HG02759 (cell line): ENCODE results near the gene TIMM22.
"Not testable (repeated sequence)": the region's sequence is repeated elsewhere in the genome, so short reads cannot be mapped to it uniquely, and the experiment has no call there.

Experiments used
- ATAC-seq: cut with Tn5 transposase; IDR thresholded peaks from one replicate; pipeline ENCODE4 v1.9.1; 2021; ENCODE audit warnings: mild to moderate bottlenecking, moderate library complexity; ENCODE audit not compliant: unreplicated experiment

TIMM22 gene

DNA sequence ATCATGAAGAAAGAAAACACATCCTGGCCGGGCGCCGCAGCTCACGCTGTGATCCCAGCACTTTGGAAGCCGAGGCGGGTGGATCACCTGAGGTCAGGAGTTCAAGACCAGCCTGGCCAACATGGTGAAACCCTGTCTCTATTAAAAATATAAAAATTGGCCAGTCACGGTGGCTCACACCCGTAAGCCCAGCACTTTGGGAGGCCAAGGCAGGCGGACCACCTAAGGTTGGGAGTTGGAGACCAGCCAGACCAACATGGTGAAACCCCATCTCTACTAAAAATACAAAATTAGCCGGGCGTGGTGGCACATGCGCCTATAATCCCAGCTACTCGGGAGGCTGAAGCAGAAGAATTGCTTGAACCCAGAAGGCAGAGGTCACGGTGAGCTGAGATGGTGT, 25.1 kb upstream of the TIMM22 start:
- not testable (repeated sequence) for ATAC-seq

GRCh38 chr17:973053-973452, 23.9 kb upstream of the TIMM22 start:
- no peak for ATAC-seq

DNA sequence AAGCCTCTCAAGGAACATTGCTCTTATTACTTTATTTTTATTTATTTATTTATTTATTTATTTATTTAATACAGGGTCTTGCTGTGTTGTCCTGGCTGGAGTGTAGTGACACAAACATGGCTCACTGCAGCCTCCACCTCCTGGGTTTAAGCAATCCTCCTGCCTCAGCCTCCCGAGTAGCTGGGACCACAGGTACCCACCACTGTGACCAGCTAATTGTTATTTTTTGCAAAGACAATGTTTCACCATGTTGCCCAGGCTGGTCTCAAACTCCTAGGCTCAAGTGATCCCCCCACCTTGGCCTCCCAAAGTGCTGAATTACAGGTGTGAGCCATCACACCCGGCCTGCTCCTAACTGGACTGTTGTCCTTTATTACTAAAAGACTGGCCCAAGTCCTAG, 22.2 kb upstream of the TIMM22 start:
- ATAC-seq = not testable (repeated sequence)

- no peak for ATAC-seq
These were observed 21.5 kb upstream of the TIMM22 start for GRCh38 chr17:975371-975915.

GRCh38 chr17:976312-976711, 20.6 kb upstream of the TIMM22 start:
- no peak for ATAC-seq

- no peak for ATAC-seq
These were observed 19.8 kb upstream of the TIMM22 start for GRCh38 chr17:977166-977565.

DNA sequence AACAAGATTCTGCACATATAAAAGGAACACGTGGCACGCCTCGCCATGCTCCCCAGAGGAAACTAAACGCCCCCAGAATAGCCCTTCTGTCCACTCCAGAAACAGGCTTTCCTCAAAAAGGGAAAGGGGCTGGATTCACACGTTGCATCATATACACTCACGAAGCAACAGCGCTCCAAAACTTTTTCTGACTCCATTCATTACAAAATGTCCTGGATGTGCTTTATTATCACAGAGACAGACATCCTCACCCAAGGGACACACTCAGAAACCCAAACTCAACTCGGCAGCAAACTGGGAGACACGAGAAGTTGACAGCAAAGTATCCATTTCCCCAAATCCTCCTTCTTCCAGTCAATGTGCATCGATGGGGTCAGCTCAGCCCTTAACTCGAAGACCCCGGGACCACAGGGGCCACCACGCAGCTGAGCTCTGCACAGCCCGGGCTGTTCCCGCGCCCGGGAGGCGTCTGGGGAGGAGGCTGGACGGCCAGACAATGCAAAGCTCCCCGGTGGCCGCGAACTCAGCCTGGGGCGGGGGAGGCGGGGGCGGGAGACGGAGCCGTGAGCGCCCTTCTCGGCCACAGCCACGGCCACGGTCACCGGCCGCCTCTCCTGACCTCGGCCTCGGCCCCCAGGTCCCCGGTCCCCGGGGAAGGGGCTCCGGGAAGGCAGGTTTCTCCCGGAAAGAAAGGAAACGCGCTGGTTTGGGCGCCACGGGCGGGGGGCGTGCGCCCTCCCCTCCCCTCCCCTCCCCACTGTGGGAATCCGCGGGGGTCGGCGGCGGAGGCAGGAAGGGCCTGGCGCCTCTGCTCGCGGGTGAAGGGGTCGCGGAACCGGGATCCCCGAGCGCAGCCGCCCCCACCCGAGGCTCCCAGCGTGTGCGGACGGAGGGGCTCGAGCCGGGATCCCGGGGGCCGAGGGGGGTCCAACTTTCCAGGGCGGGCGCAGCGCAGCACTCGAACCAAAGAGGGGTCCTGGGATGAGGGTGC, 18.5 kb upstream of the TIMM22 start:
- no peak for ATAC-seq

GRCh38 chr17:979212-979538, 17.8 kb upstream of the TIMM22 start:
- no peak for ATAC-seq

DNA sequence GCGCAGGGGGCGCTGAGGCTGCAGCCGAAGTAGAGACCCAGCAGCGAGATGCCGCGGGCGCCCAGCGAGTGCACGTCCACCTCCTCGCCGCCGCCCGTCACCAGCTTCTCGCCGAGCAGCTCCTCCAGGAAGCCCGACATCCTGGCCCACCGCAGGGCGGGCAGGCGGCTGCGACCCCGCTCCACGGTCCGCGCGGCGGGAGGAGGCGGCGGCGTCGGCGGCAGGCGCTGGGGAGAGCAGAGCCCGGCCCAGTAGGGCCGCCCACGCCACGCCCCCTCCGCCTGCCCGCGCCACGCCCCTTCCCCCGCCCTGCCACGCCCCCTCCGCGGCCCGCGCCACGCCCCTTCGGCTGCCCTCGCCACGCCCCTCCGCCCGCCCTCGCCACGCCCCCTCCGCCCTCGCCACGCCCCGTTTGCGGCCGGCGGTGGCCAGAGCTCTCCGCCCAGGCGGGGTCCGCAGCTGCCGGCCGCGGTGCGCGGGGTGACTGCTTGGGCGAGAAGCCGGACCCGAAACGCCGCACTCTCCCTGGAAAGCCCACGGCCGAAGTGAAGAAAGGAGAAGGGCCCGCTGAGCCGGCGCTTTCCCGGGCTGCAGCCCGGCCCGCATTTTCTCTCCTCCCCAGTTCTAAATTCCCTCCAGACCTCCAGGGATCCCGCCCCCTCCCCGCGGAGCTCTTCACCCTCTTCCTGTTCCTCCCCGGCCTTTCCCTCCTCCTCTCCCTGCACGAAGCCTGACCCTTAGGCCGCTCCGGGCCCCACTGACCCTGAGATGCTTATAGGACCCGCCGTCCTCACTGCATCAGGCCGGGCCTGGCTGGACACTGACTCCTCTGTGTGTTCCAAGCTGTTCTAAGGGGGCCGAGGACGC, 17.2 kb upstream of the TIMM22 start, which contains the start of gene NXN:
TSS of gene NXN (minus strand) at position 238 of the 867 bp plus-strand sequence.
- peak; percentile 77 for ATAC-seq

DNA sequence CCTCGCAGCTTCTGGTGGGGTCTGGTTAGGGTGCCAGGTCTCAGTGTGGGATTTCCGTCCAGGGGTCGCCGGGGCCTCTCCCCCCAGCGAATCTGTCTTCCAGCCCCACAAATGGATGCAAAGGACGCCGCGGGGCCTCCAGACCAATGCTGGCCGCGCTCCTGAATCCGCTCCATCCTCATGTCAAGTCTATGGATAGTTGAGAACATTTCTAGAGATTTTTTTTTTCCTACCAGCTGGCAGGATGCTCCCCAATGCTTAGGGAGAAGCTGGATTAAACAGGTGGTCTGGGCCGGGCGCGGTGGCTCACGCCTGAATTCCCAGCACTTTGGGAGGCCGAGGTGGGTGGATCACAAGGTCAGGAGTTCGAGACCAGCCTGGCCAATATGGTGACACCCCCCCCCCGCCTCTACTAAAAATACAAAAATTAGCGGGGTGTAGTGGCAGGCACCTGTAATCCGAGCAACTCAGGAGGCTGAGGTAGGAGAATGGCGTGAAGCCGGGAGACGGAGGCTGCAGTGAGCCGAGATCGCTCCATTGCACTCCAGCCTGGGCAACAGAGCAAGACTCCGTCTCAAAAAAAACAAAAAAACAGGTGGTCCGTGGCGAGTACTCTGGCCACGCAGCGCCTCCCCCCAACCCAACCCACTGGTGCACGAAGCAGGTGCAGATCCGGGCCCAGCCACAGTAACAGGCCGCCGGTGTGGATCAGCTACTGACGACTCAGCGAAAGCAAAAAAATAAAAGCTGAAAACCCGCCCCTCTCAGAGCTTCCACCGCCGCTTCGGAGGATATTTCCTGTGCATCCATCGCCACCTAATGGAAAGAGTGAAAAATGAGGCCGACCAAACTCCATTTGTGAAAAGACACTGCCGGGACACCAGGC, 16.3 kb upstream of the TIMM22 start:
- peak; percentile 38 for ATAC-seq

- no peak for ATAC-seq
These were observed 15.7 kb upstream of the TIMM22 start for GRCh38 chr17:981292-981658.

DNA sequence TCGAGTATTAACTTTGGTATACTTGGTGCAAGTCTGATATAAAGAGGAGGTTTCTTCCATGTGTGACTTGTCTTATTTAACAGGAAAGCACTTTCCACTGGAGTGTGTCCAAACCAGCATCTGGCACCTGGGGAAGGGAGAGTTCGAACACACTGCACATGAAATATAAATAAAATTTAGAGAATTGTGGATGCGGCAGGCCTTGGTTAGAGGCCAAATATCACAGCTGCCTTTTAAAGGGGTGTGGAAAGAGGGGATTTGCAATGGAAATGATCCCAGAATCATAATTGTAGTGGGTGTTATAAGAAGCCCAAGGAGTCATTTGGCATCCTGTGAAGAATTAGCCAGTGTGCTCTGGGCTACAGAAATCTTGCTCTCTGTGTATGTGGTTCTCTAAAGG, 13.0 kb upstream of the TIMM22 start:
- ATAC-seq = no peak

GRCh38 chr17:986322-986929, 10.5 kb upstream of the TIMM22 start:
- ATAC-seq = no peak

- no peak for ATAC-seq
These were observed 9.0 kb upstream of the TIMM22 start for GRCh38 chr17:987931-988330.

DNA sequence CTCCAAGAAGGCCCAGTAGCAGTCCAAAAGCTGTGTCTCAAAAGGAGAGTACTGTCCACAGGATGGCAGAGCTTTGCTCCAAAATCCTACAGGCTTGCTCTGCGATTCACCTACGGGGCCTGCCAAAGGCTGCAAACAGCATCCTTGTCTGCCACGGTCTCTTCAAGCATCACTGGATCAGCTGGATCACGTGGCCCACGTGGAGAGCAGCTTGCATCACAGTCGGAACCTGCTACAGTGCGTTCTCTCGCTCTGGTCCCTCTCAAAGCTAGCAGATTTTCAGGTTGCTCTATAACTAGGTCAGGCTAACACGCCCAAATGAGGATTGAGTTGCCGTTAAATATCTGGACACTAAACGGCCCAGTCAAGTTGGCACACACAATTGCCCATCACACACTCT, 8.4 kb upstream of the TIMM22 start:
- no peak for ATAC-seq

DNA sequence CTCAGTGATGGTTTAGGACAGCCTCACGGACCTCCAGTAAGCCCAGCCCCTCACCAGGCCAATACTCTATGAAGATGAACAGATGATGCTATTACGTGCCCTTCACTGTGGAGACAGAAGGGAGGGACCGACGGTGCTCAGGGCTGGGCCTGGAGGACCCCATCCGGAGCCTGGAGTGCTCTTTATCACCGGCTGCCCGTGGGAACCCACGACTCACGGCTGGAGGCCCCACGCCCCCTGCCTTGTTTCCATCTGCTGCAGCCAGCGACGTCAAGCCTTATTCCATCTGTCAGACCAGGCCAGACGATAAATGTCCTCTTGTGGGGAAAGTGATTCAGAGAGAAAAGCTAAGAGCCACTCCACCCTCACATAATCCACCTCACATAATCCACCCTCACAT, 4.0 kb upstream of the TIMM22 start:
- no peak for ATAC-seq

- ATAC-seq = not testable (repeated sequence)
These were observed 1.6 kb upstream of the TIMM22 start for GRCh38 chr17:995324-995723.

- no peak for ATAC-seq
These were observed 1.2 kb downstream of the TIMM22 start for GRCh38 chr17:998111-998510.

DNA sequence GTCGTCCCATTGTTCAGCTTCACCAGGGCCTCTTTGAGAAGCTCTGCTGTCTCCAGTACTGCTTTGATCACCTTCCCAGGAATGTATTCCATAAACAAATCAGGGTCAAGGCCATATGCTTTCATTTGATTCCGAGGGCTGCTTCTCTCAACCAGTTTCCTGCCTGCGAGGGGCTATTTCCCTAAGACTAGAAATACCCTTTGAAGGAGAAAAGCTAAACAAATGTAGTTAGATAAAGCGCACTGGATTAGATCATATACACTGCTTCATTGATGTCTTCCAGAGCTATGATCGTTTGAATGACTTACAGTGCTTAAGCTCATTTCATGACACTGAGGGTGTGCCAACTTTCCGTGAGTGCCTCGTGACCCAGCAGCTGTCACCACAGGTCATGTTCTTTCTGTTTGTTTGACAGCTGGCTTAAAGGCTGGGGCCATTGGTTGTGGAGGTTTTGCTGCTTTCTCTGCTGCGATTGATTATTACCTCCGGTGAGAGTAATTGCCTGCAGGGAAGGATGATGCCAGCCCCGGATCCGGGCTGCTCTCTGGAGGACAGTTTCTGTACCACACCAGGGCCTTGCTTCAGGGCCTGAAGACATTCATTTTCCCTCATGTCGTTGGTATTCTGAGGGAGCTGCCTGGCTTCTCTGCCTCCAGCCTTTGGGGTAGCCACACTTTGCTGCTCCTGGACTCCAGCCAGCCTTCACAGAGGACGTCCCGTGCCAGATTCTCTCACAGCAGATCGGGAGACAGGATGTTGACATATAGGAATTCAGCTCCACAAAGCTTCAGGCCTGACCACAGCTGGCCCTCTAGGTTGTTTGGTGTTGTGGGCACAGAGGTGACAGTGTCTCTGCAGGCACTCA, 3.9 kb downstream of the TIMM22 start:
- ATAC-seq = no peak
